ENCODE data around the gene GDF10. TPM values are rescaled to one million over a fixed set of nuclear protein-coding genes. Genes with fewer than 3 reads are reported as not detected.

Gene GDF10
- total RNA-seq, 3 donors from 2014 or later (not counting 1 experiment from before 2014, with no cell fraction given), result not detected

DNA sequence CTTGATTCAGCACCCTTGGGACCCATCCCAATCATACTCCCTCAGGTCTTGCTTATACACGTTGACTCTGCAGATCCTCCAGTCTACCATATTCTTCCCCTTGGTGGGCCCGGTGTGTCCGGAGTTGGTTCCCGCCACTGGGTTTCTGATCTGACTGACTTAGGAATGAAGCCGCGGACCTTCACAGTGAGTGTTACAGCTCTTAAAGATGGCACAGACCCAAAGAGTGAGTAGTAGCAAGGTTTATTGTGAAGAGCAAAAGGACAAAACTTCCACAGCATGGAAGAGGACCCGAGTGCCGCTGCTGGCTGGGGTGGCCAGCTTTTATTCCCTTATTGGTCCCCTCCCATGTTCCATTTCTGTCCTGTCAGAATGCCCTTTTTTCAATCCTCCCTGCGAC lies 5.9 kb upstream of the GDF10 start:
- Histone ChIP-seq H3K9me3 (ENCODE audit: control insufficient read depth, insufficient read depth, low read length) (no peaks in the 10 kb centered on the region), H3K27ac (ENCODE audit: low read length) (no peak overlapping the region), H3K27me3 (ENCODE audit: control insufficient read depth, insufficient read depth, low read length) (peaks cover 2% of the 10 kb centered on the region), H3K36me3 (ENCODE audit: control insufficient read depth, insufficient read depth, low read length) (no peaks in the 10 kb centered on the region), H3K4me3 (ENCODE audit: low read length) (no peak overlapping the region), H3K4me1 (ENCODE audit: control insufficient read depth, insufficient read depth, low read length) (no peaks in the 10 kb centered on the region)
- no peak overlapping the region for H3K4me3 Mint-ChIP-seq
- WGBS (ENCODE audit: insufficient coverage), result 94% methylated on average over 9 of the region's 9 CpGs
- H3K27ac Mint-ChIP-seq, result no peak overlapping the region
- H3K36me3 Mint-ChIP-seq, result no peaks in the 10 kb centered on the region
- TF ChIP-seq, protein P1, sequence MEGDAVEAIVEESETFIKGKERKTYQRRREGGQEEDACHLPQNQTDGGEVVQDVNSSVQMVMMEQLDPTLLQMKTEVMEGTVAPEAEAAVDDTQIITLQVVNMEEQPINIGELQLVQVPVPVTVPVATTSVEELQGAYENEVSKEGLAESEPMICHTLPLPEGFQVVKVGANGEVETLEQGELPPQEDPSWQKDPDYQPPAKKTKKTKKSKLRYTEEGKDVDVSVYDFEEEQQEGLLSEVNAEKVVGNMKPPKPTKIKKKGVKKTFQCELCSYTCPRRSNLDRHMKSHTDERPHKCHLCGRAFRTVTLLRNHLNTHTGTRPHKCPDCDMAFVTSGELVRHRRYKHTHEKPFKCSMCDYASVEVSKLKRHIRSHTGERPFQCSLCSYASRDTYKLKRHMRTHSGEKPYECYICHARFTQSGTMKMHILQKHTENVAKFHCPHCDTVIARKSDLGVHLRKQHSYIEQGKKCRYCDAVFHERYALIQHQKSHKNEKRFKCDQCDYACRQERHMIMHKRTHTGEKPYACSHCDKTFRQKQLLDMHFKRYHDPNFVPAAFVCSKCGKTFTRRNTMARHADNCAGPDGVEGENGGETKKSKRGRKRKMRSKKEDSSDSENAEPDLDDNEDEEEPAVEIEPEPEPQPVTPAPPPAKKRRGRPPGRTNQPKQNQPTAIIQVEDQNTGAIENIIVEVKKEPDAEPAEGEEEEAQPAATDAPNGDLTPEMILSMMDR (IDR thresholded peaks at IDR 0.05), result no peak
- H3K9me3 Mint-ChIP-seq, result no peaks in the 10 kb centered on the region
- ATAC-seq, result no peak
- no peaks in the 10 kb centered on the region for H3K4me1 Mint-ChIP-seq
- no peak for DNase-seq
- H3K27me3 Mint-ChIP-seq (ENCODE audit: low read depth in 2 of 2), result peaks cover 11 to 31% of the 10 kb centered on the region in 2 donors
- intact Hi-C loops (cut with micrococcal nuclease), result no loop called here

DNA sequence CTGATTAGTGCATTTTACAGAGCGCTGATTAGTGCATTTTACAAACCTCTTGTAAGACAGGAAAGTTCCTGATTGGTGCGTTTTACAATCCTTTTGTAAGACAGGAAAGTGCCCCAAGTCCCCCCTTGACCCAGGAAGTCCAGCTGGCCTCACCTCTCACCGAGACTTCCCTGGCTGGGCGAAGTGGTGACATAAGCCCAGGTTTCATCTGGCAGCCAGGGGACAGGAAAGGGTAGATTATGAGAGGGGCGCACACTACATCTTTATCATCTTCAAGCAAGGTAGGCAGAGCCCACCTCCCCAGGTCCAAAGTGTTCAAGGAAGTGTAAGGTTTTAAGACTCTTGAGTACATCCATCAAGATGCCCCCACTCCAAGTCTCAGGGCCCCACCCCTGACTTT lies 5.5 kb upstream of the GDF10 start:
- Histone ChIP-seq H3K9me3 (ENCODE audit: control insufficient read depth, insufficient read depth, low read length) (no peaks in the 10 kb centered on the region), H3K36me3 (ENCODE audit: control insufficient read depth, insufficient read depth, low read length) (no peaks in the 10 kb centered on the region), H3K4me3 (ENCODE audit: low read length) (no peak overlapping the region), H3K4me1 (ENCODE audit: control insufficient read depth, insufficient read depth, low read length) (no peaks in the 10 kb centered on the region), H3K27ac (ENCODE audit: low read length) (no peak overlapping the region), H3K27me3 (ENCODE audit: control insufficient read depth, insufficient read depth, low read length) (peaks cover 2% of the 10 kb centered on the region)
- H3K4me1 Mint-ChIP-seq, result no peaks in the 10 kb centered on the region
- no peaks in the 10 kb centered on the region for H3K36me3 Mint-ChIP-seq
- H3K27ac Mint-ChIP-seq, result no peak overlapping the region
- ATAC-seq, result no peak
- TF ChIP-seq, protein P1 (IDR thresholded peaks at IDR 0.05), result no peak
- WGBS (ENCODE audit: insufficient coverage), result 90% methylated on average over 4 of the region's 5 CpGs
- no peaks in the 10 kb centered on the region for H3K9me3 Mint-ChIP-seq
- peaks cover 12 to 35% of the 10 kb centered on the region in 2 donors for H3K27me3 Mint-ChIP-seq (ENCODE audit: low read depth in 2 of 2)
- intact Hi-C loops (cut with micrococcal nuclease), result no loop called here
- no peak overlapping the region for H3K4me3 Mint-ChIP-seq
- no peak for DNase-seq

DNA sequence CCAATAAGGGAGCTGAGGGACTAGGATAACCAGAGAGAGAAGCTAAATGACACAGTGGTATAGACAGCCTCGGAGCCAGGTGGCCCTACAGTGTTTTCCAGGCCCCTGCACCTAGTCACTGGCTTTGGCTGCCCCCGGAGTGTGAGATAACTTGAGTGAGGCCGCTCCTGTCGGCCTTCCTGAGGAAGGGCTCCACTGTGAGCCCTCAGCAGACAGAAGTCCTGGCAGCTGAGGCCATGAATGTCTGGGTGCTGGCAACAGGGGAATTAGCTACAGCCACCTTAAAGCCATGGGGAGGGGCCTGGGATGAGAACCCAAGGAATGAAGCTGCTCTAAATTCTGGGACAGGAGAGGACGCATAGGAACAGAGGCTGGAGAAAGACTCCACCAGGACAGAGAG lies 4.6 kb upstream of the GDF10 start:
- no peak overlapping the region for H3K4me3 ChIP-seq (ENCODE audit: low read length)
- no peak overlapping the region for H3K27ac ChIP-seq (ENCODE audit: low read length)
- DNase-seq, result no peak
- Mint-ChIP-seq H3K27ac (no peak overlapping the region), H3K36me3 (no peaks in the 10 kb centered on the region), H3K4me1 (no peaks in the 10 kb centered on the region), H3K9me3 (no peaks in the 10 kb centered on the region), H3K27me3 (ENCODE audit: low read depth in 2 of 2) (peaks cover 16 to 39% of the 10 kb centered on the region in 2 donors), H3K4me3 (no peak overlapping the region)
- ATAC-seq, result no peak
- no peaks in the 10 kb centered on the region for H3K4me1 ChIP-seq (ENCODE audit: control insufficient read depth, insufficient read depth, low read length)
- intact Hi-C loops (cut with micrococcal nuclease), result no loop called here
- H3K9me3 ChIP-seq (ENCODE audit: control insufficient read depth, insufficient read depth, low read length), result no peaks in the 10 kb centered on the region
- H3K36me3 ChIP-seq (ENCODE audit: control insufficient read depth, insufficient read depth, low read length), result no peaks in the 10 kb centered on the region
- TF ChIP-seq, protein P1 (IDR thresholded peaks at IDR 0.05), result no peak
- peaks cover 4% of the 10 kb centered on the region for H3K27me3 ChIP-seq (ENCODE audit: control insufficient read depth, insufficient read depth, low read length)
- 85% methylated on average over 5 of the region's 5 CpGs for WGBS (ENCODE audit: insufficient coverage)

DNA sequence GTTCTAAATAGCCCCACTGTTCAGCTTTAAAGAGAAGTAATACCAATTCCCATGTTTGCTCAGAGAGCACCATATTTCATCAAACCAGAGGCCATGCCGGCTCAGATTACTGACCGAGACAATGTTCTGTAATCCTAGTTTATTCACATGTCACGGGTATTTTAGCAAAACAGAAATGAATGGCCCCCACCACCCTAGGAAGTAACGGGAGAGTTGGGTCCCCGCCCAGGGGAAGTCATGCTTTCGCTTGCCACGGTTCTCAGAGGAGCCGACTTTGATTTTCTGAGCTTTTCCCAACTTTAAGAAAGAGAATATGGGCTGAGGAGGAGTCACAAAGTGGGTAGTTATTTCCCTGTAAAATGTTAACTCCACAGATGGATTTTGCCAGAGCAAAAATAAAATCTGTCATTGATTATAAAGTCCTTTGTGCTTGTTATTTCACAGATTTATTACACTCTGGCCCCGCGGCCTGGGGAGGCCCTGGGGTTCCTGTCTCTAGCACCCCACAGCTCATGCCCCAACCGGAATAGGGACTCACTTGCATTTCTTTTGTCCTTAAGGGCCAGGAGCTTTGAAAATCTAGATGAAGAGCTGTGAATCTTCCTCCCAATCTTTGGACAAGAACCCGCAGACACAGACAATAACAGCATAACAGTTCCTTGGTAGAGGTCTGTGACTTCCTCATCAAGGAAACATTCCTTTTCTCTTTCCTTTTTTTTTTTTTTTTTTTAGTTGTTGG lies 3.7 kb upstream of the GDF10 start:
- 66% methylated on average over 12 of the region's 12 CpGs for WGBS (ENCODE audit: insufficient coverage)
- Mint-ChIP-seq H3K9me3 (no peaks in the 10 kb centered on the region), H3K36me3 (no peaks in the 10 kb centered on the region), H3K4me3 (no peak overlapping the region), H3K27ac (no peak overlapping the region), H3K27me3 (ENCODE audit: low read depth in 2 of 2) (peaks cover 22 to 45% of the 10 kb centered on the region in 2 donors), H3K4me1 (no peaks in the 10 kb centered on the region)
- TF ChIP-seq, protein P1 (IDR thresholded peaks at IDR 0.05), result no peak
- Histone ChIP-seq H3K27me3 (ENCODE audit: control insufficient read depth, insufficient read depth, low read length) (peaks cover 4% of the 10 kb centered on the region), H3K4me3 (ENCODE audit: low read length) (no peak overlapping the region), H3K9me3 (ENCODE audit: control insufficient read depth, insufficient read depth, low read length) (no peaks in the 10 kb centered on the region), H3K4me1 (ENCODE audit: control insufficient read depth, insufficient read depth, low read length) (no peaks in the 10 kb centered on the region), H3K36me3 (ENCODE audit: control insufficient read depth, insufficient read depth, low read length) (no peaks in the 10 kb centered on the region), H3K27ac (ENCODE audit: low read length) (no peak overlapping the region)
- intact Hi-C loops (cut with micrococcal nuclease), result no loop called here
- no peak for DNase-seq
- no peak for ATAC-seq
